NCI-H2081 treated with DMSO at 0.1 percent for 48 hours (cell line): ENCODE measurements around the gene MBTPS1.
"Not testable (repeated sequence)": the region's sequence is repeated elsewhere in the genome, so short reads cannot be mapped to it uniquely, and the experiment has no call there.

Source experiments
- DNase-seq: peaks from one replicate; lab custom pipeline; 2025; lab: John Stamatoyannopoulos, UW

MBTPS1 gene

DNA sequence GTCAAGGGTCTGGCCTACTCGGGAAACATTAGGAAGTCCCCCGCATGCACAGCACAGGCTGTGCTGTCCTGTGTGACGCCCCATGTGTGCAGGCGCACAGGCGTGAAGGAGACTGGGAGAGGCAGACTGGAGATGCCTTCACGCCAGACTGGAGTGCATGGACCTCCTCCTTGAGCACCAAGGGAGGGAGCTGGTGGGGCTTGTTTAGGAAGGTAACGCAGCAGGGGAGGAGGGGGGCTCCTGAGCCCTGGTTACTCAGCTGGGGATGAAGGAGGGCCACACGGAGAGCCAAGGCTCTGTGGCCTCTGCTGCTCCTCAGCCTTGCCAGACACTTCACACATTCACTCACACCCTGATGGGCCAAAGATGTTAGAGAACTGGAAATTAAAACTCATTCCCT, 20.5 kb upstream of the MBTPS1 start:
- DNase-seq, result no peak

DNA sequence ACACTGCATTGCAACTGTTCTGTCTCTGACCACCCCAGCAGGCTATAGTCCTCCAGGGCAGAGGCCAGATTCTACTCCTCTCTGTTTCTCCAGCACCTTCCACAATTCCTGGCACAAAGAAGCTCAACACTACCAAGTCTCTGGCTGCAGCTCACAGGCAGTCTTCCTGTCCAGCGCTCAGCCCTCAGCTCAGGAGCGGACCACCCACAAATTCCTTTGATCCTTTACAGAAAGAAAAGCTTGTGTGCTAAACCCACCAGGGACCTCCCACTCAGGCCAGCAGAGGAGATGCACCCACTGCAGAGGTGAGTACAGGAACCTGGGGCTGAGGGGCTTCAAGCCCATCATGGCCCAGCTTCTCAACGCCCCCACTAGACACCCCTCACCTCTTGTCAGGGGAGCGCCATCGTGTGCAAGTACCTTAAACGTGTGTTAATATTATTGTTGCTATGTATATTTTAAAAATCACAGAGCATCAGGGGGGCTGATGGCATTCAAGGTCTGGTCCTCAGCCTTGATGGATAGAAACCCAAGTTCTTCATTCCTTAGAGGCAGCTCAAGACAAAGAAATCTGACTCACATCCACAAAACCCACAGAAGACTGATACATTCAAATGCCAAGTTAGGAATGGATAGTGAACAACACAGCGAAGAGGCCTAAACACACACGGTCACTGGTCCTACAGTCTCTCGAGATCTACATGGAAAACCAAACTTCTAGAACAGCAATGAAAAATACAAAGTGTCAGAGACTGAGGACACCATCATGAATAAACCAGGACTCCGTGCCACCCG, 19.8 kb upstream of the MBTPS1 start:
- DNase-seq, result no peak

DNA sequence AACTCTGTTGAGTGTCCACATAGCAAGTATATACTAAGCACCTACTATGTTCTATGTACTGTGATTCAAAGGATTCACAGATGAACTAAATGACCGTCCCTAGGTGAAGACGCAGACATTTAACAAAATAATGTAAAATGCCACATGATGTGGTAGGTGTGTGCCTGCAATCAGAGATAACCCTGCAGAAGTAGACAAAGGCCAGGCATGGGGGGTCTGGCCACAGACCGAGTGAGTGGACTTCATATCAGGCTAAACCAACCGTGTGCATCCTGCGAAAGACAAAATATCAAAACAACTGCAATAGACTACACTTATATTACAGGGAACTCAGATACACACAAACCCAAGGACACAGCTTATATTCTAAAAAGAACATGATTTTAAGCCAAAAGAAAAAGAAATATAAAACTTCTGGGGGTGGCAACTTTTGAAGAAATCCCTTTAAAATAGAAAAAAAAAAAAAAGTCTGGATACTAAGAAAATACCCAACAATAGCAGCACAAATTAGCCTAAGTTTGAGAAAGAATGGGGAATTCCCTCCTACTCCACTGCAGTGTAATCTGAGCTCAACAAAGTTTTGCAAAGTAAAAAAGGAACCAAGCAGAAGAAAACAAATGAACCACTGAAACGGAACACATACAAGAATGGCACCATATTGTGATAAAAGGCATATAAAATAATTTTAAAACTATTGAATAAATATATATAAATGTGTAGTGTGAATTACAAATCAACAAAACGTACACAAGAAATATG, 16.0 kb upstream of the MBTPS1 start:
- no peak for DNase-seq

DNA sequence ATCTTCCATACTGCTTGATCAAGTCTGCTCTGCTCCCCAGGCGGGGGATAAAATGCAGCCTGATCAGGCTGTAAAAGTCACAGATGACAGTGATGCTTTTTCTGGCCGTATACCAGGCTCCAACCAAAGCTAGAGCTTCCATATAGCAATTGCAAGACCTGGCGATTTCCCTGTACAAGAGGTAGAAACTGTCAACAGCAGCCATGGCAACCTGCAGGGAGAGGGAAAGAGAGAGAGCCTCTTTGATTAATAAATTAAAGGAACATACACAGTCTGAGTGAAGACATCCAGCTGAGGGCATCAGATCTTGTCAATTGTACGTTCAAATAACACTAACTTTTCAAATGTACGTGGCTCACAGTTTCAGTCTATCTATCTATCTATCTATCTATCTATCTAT, 14.4 kb upstream of the MBTPS1 start:
- DNase-seq, result no peak

DNA sequence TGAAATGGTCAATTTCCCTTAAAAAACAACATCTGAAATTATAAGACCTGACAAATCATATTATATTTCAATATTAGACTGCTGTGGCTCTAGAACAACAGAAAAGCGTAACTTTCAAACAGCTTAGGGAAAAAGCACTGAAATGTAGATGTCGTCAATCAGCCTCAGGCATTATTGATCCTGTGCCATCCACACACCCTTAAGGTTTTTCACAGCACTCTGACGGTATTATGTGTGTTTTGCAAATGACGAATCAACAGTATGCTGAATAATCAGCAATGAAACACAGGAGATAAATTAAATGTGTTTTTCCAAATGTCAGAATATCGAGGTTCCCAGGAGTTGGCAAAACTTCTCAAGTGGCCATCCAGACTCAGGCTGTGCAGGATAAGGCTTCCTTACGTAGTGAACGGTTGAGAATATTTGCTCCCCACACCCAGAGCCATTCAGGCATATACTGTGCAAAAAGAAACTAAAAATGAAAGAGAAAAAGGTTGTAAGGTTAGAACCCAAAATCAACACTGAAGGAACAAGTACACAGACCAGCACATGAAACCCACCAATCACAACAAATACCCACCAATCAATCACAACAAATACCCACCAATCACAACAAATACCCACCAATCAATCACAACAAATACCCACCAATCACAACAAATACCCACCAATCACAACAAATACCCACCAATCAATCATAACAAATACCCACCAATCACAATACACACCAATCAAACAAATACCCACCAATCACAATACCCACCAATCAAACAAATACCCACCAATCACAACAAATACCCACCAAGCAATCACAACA, 7.7 kb upstream of the MBTPS1 start:
- no peak for DNase-seq

DNA sequence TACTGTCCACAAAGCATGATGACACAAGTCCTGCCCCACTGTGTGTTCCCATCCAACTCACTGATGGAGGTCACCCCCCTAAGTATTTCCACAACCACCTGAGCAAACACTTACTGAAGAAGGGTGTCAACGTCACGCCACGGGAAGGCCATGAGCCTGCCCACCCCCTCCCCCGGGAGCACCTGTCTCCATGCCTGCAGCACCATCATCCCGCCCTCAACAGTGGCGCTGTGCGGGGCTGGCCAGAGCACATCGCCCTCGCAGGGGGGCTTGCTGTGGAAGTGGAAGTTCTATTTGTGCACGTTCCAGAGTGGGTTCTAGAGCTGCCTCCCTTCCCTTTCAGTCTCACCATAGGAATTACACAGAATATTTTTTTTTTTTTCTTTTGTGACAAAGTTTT, 4.3 kb upstream of the MBTPS1 start:
- DNase-seq, result no peak

DNA sequence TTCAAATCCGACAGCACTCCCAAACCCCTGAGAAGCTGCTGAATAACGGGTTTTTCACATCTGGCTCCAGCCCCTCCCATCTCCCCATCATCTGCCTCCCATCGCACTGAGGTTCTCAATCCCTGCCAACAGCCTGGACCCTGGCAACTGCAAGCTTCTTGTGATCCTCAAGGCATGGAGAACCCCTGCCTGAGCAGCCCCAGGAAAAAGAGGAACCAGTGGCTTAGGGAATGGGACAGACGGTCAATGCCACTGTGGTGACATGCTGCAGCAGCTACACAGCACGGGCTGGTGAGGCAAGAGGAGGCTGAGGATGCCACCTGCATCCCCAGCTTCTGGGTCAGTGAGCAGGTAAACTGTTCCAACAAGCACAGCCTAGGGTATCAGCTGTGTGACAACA, 3.3 kb upstream of the MBTPS1 start:
- DNase-seq, result no peak

DNA sequence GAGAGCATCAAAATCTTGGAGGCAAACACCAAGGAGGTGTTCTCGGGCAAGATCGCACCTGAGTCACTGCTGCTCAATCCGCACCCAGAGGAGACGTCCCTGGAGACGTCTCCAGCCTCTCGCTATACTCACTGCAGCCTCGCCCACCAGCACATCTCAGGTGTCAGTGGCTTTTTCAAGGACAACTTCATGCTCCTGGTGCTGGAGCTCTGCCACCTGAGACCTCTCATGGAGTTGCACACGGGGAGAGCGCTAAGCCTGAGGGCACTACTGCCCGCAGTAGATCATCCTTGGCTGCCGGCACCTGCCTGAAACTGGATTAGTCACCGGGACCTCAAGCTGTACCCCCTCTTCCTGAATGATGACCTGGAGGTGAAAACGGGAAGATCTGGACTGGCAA, 2.6 kb upstream of the MBTPS1 start:
- DNase-seq, result no peak

DNA sequence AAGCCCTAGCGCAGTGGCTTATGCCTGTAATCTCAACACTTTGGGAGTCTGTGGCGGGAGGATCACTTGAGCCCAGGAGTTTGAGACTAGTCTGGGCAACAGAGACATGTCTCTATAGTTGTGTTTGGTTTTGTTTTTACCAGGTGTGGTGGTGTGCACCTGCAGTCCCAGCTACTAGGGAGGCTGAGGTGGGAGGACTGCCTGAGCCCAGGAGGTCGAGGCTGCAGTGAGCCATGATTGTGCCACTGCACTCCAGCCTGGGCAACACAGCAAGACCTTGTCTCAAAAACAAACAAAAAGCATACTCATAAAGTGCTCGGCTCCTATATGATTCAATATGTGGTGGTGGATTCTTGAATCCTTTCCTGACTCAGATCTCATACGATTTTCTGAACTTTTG, 1.6 kb upstream of the MBTPS1 start:
- DNase-seq, result not testable (repeated sequence)

DNA sequence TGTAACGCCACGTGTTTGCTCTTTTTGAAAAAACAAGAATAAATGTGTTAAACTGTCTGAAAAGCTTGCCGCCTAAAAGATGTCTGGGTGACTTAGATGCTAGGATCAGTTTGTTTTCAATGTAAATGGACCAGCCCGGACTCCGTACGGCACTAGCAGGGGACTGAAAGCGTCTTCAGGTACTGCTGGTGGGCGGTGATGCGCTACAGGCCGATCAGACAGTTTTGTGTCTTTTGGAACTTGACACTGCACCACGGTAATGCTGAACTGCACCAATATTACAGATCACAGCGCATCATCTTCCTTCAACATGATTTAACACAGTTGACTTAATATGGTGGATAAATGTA, 727 bp upstream of the MBTPS1 start:
- no peak for DNase-seq

DNA sequence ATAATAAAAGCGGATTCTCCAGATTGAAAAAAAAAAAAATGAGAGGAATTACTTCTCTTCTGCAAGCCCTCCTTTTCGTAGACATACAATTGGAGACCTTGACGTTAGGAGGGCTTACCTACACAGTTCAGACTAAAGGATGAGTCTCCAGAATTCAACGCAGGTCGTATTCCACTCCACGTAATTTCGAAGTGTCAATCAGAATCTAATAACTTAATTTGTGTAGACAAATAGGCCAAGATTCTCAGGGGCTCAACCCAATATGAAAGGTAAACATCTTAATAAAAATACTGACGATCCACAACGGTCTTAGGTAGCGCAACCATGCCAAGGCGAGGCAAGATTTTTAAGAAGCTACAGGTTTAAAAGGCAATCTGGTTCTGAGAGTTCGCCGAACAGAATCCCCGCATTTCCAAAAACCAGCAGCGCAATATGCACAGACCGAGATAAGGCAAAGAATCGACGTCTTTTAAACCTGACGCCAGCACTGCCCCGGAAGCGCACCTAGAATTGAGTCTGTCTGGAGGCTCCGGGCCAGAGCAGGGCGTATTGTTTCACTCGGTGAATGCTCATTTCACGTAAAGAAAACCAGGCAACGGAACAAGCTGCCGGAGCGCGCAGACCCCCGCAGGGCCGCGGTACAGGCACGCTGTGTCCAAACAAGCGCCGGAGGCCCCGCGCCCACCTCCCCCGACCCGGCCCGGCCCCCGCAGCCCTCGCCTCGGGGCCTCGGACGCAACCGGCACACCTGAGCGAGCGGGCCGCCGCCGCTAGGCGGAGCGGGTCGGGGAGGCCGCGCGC, 623 bp downstream of the MBTPS1 start:
- DNase-seq, result no peak

DNA sequence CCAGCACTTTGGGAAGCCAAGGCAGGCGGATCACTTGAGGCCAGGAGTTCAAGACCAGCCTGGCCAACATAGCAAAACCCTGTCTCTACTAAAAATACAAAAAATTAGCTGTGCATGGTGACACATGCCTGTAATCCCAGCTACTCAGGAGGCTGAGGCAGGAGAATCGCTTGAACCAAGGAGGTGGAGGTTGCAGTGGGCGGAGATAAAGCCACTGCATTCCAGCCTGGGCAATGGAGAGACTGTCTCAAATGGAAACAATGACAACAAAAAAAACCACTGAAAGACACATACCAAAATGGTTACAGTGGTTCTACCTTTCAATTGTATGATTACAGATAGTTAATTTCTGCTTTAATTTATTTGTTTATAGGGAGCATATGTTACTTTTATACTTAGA, 4.8 kb downstream of the MBTPS1 start:
- not testable (repeated sequence) for DNase-seq

DNA sequence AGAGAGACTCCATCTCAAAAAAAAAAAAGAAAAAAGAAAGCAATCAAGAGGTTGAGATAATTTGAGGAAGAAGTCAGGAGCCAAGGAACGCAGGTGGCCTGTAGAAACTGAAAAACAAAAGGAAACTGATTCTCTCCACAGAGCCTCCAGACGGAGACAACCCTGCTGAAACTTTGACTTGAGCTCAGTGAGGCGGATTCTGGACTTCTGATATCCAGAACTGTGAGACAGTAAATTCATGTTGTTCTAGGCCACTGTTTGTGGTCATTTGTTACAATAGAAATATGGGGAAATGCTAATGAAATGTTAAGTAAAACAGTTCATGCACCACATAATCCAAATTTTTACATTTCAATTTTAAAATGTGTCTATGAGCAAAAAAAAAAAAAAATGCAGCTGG, 5.2 kb downstream of the MBTPS1 start:
- no peak for DNase-seq

DNA sequence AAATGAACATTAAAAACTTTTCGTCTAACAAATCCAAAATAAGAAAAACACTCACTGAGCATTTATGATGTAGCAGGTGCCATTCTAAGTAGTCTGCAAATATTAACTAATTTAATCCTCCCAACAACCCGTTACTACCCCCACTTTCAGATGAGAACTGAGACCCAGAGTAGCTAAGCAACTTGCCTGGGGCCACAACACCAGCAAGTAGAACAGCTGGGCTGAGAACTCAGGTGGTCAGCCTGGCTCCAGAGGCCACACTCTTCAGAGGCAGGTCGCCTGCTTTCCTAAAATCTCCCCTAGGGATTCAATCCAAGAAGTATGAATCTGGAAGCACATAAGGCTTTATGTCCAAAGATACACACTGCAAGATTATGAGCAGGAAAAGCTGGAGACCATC, 6.2 kb downstream of the MBTPS1 start:
- DNase-seq, result no peak

DNA sequence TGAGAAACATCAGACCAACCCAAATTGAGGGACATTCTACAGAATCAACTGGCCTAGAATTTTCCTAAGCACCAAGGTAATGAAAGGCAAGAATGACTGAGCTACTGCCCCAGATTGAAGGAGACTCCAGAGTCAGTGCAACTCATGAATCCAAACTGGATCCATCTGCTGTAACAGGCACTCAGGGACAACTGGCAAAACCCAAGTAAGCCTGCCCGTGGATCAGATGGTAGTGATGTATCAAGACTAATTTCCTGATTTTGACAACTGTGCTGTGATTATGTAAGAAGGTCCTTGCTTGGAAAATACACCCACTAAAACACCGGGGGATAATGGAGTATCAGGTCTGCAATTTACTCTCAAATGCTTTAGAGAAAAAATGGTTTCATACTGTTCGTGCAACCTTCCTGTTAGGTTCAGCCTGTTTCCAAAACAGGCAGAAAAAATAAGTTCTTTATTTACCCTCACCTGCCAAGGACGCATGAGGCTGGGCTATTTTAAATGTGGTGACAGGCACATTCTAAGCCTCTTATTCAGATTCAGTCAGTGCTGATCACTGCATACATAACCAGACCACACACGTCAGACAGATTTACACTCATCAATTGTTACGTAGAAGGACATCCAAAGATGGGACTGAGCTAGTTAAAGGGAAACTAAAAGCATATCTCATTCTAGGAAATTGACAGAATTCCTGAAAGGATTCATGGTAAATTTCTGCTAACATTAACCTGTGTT, 7.0 kb downstream of the MBTPS1 start:
- no peak for DNase-seq

DNA sequence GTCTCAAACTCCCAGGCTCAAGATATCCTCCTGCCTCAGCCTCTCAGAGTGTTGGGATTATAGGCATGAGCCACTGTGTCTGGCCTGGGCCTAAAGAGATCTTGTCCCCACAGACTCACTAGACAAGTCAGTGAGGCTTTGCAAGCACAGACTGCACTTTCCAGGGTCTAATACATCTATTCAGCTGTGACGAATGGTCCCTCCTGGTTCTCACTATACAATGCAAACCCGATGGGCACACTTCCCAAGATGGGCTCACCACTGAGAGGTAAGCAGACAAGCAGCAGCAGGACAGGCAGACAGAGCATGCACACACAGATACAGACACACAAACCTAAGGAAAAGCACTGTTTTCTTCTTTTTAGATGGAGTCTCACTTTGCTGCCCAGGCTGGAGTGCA, 8.8 kb downstream of the MBTPS1 start:
- no peak for DNase-seq

DNA sequence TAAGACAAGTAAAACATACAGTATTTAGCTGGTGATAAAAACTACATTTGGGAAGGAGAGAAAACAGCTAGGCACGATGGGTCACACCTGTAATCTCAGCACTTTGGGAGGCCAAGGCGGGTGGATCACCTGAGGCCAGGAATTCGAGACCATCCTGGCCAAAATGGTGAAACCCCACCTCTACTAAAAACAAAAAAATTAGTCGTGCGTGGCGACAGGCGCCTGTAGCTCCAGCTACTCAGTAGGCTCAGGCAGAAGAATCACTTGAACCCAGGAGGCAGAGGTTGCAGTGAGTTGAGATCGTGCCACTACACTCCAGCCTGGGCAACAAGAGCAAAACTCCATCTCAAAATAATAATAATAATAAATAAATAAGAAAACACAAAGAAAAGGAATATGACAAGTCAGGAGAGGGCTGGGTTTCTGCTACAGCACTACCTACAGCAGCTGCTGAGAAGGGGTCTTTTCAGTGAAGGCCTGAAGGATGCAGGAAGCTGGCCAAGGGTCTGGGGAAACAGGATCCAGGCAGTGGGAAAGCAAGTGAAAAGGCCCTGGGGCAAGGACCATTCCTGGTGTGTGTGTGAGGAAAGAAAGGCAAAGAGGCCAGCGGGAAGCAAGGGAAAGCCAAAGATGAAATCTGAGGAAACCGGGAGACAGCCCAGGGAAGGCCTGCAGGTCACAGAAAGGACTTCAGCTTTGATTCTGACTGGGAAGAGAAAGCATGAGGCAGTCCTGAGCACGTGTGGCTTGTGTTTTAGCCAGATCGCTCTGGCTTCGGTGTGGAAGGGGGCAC, 10.6 kb downstream of the MBTPS1 start:
- DNase-seq, result no peak

DNA sequence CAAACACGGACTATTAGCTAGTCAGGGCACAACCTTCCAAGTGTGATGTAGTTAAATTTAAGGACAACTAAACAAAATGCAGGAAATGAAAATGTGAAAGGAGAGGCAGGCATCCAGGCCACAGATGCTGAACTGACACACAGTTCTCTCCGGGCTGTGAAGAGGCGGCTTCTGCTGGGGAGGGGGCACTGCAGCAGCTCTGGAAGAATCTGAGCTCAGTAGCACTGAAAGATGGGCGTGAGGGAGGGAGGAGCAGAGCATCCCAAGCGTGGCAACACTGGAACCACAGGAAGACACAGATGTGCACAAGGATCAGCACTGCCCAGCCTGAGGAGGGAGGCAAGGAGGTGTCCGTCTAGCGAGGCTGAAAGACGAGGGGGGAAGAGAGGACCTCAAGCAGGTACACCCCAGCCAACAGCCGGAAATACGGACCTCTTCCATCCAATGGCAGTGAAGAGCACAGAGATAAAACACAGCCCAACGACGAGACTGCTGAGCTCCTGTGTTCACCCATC, 11.4 kb downstream of the MBTPS1 start:
- no peak for DNase-seq

DNA sequence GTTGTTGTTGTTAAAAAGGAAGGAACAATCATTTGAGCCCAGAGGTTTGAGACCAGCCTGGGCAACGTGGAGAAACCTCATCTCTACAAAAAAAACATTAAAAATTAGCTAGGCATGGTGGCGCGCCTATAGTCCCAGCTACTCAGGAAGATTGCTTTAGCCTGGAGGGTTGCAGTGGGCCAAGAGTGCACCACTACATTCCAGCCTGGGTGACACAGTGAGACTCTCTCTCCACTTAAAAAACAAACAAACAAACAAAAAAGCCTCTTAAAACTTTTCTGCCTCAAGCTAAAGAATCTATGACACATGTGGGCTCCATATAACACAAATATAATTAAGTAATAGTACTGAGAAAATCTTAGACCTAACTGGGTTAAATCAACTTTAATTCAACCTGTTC, 12.5 kb downstream of the MBTPS1 start:
- DNase-seq, result no peak

DNA sequence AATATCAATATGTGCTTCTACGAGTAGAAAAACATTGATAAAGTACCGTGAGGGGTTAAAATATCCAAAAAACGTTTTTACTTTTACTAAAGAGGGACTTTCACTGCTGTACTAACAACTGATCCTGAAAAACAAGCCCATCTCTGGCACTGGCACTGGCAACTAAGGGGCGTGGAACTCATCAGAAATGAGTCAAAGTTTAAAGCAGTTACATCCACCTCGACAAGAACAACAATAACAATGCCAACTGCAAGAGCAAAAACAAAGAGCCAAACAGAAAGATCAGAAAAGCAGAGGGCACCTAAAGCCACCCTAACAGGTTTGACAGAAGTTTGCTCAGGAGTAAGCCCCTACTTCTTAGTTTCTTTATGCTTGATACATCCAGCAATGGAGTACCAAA, 13.1 kb downstream of the MBTPS1 start:
- no peak for DNase-seq
